ENCODE data around the gene MAGOH. TPM values are rescaled to one million over a fixed set of nuclear protein-coding genes. Genes with fewer than 3 reads are reported as not detected.
A peak's percentile ranks its signal among the peaks of the same experiment; 100 is the strongest.

Gene MAGOH
- total RNA-seq, 1 donor from 2014 or later = 35.7 TPM

DNA sequence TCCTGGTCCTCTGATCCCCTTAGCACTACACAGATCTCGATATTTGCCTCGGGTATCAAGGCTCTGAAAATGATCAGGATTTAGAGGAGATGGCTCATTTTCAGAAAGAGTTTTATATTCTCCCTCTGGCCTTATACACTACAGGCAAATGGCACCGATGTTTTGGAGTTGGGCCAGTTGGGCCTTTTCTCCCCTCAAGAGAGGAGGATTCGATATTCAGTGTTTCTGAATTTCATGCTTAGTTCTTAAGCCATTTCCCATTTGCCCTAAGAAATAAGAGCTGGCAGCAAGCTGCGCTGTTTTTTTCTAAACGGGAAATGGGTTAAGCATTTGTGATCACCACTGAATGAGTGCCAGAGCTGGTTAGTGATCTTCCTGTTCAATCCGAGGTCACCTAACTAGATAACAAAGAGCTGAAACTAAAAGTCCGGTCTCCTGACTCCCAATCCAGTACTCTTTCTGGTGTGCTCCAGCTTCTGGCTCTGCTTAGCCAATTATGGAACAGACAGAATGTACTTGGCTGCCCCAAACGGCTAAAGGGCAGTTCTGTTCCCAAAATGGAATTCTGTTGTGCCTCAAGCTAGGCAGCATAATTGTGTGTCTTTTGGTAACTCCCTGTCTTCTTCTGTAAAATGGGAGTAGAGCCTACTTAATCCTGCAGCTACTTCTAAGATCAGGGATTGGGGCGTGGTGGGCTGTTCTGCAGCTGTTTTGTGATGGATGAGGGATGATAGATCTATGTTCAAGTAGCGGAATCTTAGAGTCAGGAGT, 42.9 kb downstream of the MAGOH start:
- peaks cover 5% of the 10 kb centered on the region for H3K27me3 Mint-ChIP-seq (ENCODE audit: low read depth, unreplicated experiment)
- no peak overlapping the region for H3K27ac Mint-ChIP-seq (ENCODE audit: unreplicated experiment)
- Histone ChIP-seq H3K4me1 (ENCODE audit: insufficient read depth, low read length) (peaks cover 12% of the 10 kb centered on the region), H4K20me1 (ENCODE audit: insufficient read depth, low read length) (peaks cover 5% of the 10 kb centered on the region), H3K9ac (ENCODE audit: low read length) (no peak overlapping the region), H3K9me3 (ENCODE audit: insufficient read depth, low read depth, low read length) (no peaks in the 10 kb centered on the region), H3K27me3 (ENCODE audit: insufficient read depth, low read length) (no peaks in the 10 kb centered on the region), H2AFZ (ENCODE audit: low read depth, low read length) (peak overlapping the region; percentile 71), H3K36me3 (ENCODE audit: insufficient read depth, low read length) (no peaks in the 10 kb centered on the region), H3K27ac (ENCODE audit: low read depth, low read length) (no peak overlapping the region), H3K4me3 (ENCODE audit: insufficient read depth, low read depth, low read length) (no peak overlapping the region), H3K79me2 (ENCODE audit: insufficient read depth, low read length) (peaks cover 18% of the 10 kb centered on the region), H3K4me2 (ENCODE audit: low read length) (no peak overlapping the region)
- H3K36me3 Mint-ChIP-seq (ENCODE audit: low read depth, unreplicated experiment) = no peaks in the 10 kb centered on the region
- FAIRE-seq = no peak
- peak overlapping the region; percentile 83 for H3K4me3 Mint-ChIP-seq (ENCODE audit: unreplicated experiment)
- peaks cover 9% of the 10 kb centered on the region for H3K4me1 Mint-ChIP-seq (ENCODE audit: low read depth, unreplicated experiment)
- TF ChIP-seq, protein P1, sequence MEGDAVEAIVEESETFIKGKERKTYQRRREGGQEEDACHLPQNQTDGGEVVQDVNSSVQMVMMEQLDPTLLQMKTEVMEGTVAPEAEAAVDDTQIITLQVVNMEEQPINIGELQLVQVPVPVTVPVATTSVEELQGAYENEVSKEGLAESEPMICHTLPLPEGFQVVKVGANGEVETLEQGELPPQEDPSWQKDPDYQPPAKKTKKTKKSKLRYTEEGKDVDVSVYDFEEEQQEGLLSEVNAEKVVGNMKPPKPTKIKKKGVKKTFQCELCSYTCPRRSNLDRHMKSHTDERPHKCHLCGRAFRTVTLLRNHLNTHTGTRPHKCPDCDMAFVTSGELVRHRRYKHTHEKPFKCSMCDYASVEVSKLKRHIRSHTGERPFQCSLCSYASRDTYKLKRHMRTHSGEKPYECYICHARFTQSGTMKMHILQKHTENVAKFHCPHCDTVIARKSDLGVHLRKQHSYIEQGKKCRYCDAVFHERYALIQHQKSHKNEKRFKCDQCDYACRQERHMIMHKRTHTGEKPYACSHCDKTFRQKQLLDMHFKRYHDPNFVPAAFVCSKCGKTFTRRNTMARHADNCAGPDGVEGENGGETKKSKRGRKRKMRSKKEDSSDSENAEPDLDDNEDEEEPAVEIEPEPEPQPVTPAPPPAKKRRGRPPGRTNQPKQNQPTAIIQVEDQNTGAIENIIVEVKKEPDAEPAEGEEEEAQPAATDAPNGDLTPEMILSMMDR (IDR thresholded peaks at IDR 0.05; ENCODE audit: insufficient read depth, low read depth, low read length) = no peak
- no peak for TF ChIP-seq EZH2 (IDR thresholded peaks at IDR 0.05; ENCODE audit: insufficient read depth, low read length)
- no peak for DNase-seq (ENCODE audit: low read depth)
- H3K9me3 Mint-ChIP-seq (ENCODE audit: unreplicated experiment) = no peaks in the 10 kb centered on the region

DNA sequence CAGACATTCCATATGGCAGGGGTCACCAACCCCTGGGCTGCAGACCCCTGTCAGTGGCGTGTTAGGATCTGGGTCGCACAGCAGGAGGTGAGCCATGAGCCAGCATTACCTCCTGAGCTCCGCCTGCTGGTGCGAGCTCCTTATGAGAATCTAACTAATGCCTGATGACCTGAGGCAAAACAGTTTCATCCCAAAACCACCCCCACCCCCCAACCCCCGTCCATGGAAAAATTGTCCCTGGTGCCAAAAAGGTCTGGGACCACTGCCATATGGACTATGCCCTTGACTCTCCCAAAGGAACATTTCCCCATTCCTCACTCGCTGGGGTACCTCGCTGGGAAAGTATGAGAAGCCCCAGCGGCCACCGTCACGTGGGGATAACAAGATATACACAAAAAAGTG, 48.1 kb downstream of the MAGOH start:
- no peaks in the 10 kb centered on the region for H3K36me3 ChIP-seq (ENCODE audit: insufficient read depth, low read length)
- no peaks in the 10 kb centered on the region for H3K9me3 ChIP-seq (ENCODE audit: insufficient read depth, low read depth, low read length)
- no peak overlapping the region for H3K4me2 ChIP-seq (ENCODE audit: low read length)
- peaks cover 4% of the 10 kb centered on the region for H3K4me1 ChIP-seq (ENCODE audit: insufficient read depth, low read length)
- no peaks in the 10 kb centered on the region for H3K79me2 ChIP-seq (ENCODE audit: insufficient read depth, low read length)
- no peaks in the 10 kb centered on the region for H3K27me3 ChIP-seq (ENCODE audit: insufficient read depth, low read length)
- no peak for TF ChIP-seq EZH2 (IDR thresholded peaks at IDR 0.05; ENCODE audit: insufficient read depth, low read length)
- TF ChIP-seq, protein P1 (IDR thresholded peaks at IDR 0.05; ENCODE audit: insufficient read depth, low read depth, low read length) = no peak
- FAIRE-seq = no peak
- Mint-ChIP-seq H3K4me1 (ENCODE audit: low read depth, unreplicated experiment) (peaks cover 2% of the 10 kb centered on the region), H3K27ac (ENCODE audit: unreplicated experiment) (no peak overlapping the region), H3K36me3 (ENCODE audit: low read depth, unreplicated experiment) (no peaks in the 10 kb centered on the region), H3K4me3 (ENCODE audit: unreplicated experiment) (no peak overlapping the region), H3K27me3 (ENCODE audit: low read depth, unreplicated experiment) (peaks cover 5% of the 10 kb centered on the region), H3K9me3 (ENCODE audit: unreplicated experiment) (no peaks in the 10 kb centered on the region)
- no peak overlapping the region for H3K9ac ChIP-seq (ENCODE audit: low read length)
- no peak overlapping the region for H3K4me3 ChIP-seq (ENCODE audit: insufficient read depth, low read depth, low read length)
- H4K20me1 ChIP-seq (ENCODE audit: insufficient read depth, low read length) = no peaks in the 10 kb centered on the region
- no peak overlapping the region for H2AFZ ChIP-seq (ENCODE audit: low read depth, low read length)
- DNase-seq (ENCODE audit: low read depth) = no peak
- H3K27ac ChIP-seq (ENCODE audit: low read depth, low read length) = no peak overlapping the region

DNA sequence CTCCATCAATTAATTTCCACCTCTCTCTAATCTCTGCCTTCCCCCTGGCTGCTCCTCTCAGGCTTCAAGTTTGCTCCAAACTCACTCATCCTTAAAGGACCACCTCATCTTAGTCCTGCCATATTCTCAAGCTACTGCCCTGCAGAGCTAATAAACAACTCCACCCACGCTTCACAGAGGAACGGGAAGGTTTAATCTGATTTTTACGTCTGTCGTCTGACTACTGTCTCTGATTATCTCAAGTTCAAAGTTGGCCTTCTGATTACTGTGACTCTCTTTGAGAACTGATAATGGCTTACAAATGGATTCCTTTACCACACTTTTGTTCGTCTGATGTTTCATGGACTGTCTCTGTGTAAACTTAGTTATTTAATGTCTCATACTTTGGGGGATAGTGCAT, 49.3 kb downstream of the MAGOH start:
- H3K79me2 ChIP-seq (ENCODE audit: insufficient read depth, low read length) = no peaks in the 10 kb centered on the region
- H3K4me1 ChIP-seq (ENCODE audit: insufficient read depth, low read length) = peaks cover 4% of the 10 kb centered on the region
- no peaks in the 10 kb centered on the region for H4K20me1 ChIP-seq (ENCODE audit: insufficient read depth, low read length)
- H3K9ac ChIP-seq (ENCODE audit: low read length) = no peak overlapping the region
- DNase-seq (ENCODE audit: low read depth) (no peak), FAIRE-seq (no peak)
- H3K4me1 Mint-ChIP-seq (ENCODE audit: low read depth, unreplicated experiment) = peaks cover 2% of the 10 kb centered on the region
- peaks cover 5% of the 10 kb centered on the region for H3K27me3 Mint-ChIP-seq (ENCODE audit: low read depth, unreplicated experiment)
- no peak overlapping the region for H3K4me3 ChIP-seq (ENCODE audit: insufficient read depth, low read depth, low read length)
- TF ChIP-seq EZH2 (IDR thresholded peaks at IDR 0.05; ENCODE audit: insufficient read depth, low read length) = no peak
- TF ChIP-seq, protein P1 (IDR thresholded peaks at IDR 0.05; ENCODE audit: insufficient read depth, low read depth, low read length) = no peak
- H3K9me3 ChIP-seq (ENCODE audit: insufficient read depth, low read depth, low read length) = no peaks in the 10 kb centered on the region
- no peaks in the 10 kb centered on the region for H3K36me3 ChIP-seq (ENCODE audit: insufficient read depth, low read length)
- H3K27me3 ChIP-seq (ENCODE audit: insufficient read depth, low read length) = no peaks in the 10 kb centered on the region
- H3K4me2 ChIP-seq (ENCODE audit: low read length) = no peak overlapping the region
- H3K4me3 Mint-ChIP-seq (ENCODE audit: unreplicated experiment) = no peak overlapping the region
- H3K27ac ChIP-seq (ENCODE audit: low read depth, low read length) = no peak overlapping the region
- no peaks in the 10 kb centered on the region for H3K36me3 Mint-ChIP-seq (ENCODE audit: low read depth, unreplicated experiment)
- H3K9me3 Mint-ChIP-seq (ENCODE audit: unreplicated experiment) = no peaks in the 10 kb centered on the region
- no peak overlapping the region for H2AFZ ChIP-seq (ENCODE audit: low read depth, low read length)
- H3K27ac Mint-ChIP-seq (ENCODE audit: unreplicated experiment) = no peak overlapping the region

Measured in astrocyte (in vitro differentiated cells and primary cell).